ENCODE measurements around the gene TMEM109.

DNA sequence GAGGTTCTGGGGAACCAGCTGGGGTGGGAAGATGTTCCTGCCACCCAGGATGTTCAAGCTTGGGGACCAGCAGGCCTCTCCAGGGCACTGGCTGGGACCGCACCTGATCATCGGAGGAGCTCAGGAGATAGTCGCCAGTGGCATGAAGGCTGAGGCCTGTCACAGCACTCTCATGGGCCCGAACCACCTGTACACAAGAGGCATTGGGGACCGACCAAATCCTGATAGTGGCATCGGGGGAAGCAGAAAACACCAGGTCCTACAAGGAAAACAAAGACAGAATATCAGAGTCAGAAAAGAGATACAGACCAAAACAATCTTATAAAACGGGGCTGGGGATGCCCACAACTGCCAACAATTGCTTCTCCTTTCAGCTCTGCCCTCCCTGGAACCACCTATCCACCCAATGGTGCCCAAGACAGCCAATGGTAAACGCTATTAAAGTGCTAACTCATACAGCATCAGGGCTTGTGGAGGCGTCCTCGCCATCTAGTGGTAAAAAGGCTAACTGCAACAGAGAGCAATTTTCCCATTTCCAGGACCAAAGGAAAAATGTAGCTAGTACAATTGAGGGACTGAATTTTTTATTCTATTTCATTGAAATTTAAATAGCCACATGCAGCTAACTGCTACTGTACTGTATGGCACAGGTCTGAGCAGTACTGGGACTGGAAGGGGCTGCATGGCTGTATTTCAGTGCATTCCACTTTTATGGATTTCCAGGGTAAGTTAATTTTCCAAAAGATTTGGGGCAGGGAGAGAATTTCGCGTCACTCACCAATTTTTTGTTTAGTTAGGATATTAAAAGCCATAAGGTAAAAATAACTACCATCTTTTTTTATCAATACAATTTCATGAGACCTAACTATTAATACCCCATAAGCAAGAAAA, 14.7 kb upstream of the TMEM109 start:
- TF ChIP-seq POLR2A (IDR thresholded peaks at IDR 0.05) (no peak), CTCF (IDR thresholded peaks at IDR 0.05) (peak; percentile 88 to 95 (median 92))
